Coronary artery (tissue), 2 donors: Measurements from ENCODE around the gene SUPT20H.

Source experiments
- DNase-seq: peaks from one replicate; pipeline ENCODE4 v3.0.0-alpha.2; 2017; ENCODE audit warnings: low spot score
- H3K27ac ChIP-seq, 2 donors: fragments of 200-600 bp; sonication (generic); one replicate each; pipeline ENCODE4 v1.5.1; 2016 to 2019
- H3K4me3 ChIP-seq: fragments of 200-600 bp; sonication (generic); 2 replicates; pipeline ENCODE4 v1.5.1; 2016; ENCODE audit warnings: mild to moderate bottlenecking, moderate library complexity
- TF ChIP-seq, protein P1 (sequence below): fragments of 200-600 bp; sonication (generic); IDR thresholded peaks from one replicate; pipeline ENCODE4 v1.5.1; 2019; ENCODE audit warnings: antibody characterized with exemption

Gene SUPT20H

DNA sequence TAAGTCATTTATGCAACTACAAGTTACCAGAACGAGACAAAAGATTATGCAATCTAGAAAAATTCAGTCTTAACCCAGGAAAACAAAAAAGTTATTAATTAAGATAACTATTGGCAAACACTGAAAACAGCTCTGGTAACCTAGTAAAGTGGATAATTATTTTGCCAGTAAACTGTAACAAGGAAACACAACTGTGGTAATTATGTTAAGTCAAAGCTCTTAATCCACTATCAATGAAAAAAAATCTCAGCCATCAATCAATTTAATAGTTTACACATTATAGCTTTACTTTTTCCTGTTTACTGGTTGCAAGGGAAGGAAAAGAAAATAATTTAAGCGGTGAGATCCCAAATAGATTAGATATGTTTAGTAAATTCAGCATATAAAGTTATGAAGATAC, 47.7 kb downstream of the SUPT20H start:
- Histone ChIP-seq H3K4me3 (no peak overlapping the region), H3K27ac (no peak overlapping the region)
- TF ChIP-seq, protein P1, sequence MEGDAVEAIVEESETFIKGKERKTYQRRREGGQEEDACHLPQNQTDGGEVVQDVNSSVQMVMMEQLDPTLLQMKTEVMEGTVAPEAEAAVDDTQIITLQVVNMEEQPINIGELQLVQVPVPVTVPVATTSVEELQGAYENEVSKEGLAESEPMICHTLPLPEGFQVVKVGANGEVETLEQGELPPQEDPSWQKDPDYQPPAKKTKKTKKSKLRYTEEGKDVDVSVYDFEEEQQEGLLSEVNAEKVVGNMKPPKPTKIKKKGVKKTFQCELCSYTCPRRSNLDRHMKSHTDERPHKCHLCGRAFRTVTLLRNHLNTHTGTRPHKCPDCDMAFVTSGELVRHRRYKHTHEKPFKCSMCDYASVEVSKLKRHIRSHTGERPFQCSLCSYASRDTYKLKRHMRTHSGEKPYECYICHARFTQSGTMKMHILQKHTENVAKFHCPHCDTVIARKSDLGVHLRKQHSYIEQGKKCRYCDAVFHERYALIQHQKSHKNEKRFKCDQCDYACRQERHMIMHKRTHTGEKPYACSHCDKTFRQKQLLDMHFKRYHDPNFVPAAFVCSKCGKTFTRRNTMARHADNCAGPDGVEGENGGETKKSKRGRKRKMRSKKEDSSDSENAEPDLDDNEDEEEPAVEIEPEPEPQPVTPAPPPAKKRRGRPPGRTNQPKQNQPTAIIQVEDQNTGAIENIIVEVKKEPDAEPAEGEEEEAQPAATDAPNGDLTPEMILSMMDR = no peak
- DNase-seq = no peak

DNA sequence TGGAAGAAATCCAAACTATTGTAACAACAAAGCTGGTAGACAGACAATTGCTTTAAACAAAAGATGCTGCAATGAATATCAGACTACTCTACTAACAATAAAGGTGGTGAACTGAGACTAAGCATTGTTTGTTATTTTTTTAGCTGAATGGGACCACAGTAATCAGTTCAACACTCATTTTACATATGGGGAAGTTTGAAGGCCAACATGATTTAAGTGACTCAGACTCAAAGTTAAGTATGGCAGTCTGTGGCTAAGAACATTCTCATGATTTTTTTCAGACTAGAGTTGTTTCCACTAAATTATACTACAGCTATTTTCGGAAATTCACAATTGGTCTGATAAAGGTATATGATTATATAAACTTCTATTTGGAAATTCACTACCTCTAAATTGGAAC, 48.5 kb downstream of the SUPT20H start:
- TF ChIP-seq, protein P1 = no peak
- Histone ChIP-seq H3K27ac (no peak overlapping the region), H3K4me3 (no peak overlapping the region)
- no peak for DNase-seq

DNA sequence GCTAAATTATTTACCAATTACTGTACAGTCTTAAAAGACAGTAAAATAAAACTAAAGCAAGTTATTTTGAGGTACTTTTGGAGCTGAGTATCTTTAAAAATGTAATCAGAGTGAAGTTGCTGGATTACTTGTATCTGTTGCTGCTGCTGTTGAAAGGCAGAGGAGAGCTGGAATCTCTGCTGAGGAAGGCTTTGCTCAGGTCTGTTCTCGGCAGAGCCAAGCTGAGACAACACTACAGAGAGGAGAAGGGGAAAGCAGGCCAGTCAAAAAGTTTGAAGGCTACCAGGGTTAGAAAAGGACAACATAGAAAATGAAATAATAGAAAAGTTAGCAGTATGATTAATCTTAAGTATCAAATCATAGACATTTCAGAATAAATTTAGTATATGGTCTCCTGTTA, 49.1 kb downstream of the SUPT20H start:
- TF ChIP-seq, protein P1 = no peak
- Histone ChIP-seq H3K4me3 (no peak overlapping the region), H3K27ac (no peak overlapping the region)
- DNase-seq = no peak

DNA sequence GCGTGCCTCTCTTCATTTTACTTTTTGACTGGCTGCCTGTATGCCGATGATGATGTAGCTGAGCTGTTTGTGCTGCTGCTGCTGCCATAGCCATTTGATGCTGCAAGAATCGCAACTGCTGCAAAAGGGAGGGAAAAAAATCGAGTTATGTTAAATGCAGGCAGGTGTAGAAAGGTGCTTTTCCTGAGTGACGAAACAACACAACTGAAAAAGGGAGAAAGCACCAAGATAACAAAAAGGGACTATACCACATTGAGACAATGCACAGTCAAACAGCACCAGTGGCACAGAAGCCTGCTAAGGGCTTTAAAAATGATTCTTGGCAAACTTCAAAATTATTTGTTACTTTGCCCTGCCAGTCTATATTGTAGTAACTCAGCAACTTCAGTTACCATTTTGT, 49.8 kb downstream of the SUPT20H start:
- TF ChIP-seq, protein P1 = no peak
- DNase-seq = no peak
- H3K27ac ChIP-seq = no peak overlapping the region
- no peak overlapping the region for H3K4me3 ChIP-seq

DNA sequence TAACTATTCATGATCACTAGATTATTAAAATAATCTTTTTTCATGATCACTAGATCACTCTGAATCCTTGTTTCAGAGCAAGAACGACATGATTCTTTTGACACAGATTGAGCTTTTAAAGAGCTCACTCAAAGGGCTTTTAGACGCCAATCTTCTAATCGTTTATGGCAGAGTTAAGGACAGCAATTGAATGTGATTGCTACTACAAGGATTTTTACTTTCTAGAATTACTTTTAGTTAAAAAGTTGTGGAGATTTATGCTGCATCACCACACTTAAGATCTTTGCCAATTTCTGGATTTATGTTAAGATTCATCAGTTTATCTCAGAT, 57.6 kb downstream of the SUPT20H start:
- TF ChIP-seq, protein P1 = no peak
- DNase-seq = no peak
- H3K4me3 ChIP-seq = no peak overlapping the region

DNA sequence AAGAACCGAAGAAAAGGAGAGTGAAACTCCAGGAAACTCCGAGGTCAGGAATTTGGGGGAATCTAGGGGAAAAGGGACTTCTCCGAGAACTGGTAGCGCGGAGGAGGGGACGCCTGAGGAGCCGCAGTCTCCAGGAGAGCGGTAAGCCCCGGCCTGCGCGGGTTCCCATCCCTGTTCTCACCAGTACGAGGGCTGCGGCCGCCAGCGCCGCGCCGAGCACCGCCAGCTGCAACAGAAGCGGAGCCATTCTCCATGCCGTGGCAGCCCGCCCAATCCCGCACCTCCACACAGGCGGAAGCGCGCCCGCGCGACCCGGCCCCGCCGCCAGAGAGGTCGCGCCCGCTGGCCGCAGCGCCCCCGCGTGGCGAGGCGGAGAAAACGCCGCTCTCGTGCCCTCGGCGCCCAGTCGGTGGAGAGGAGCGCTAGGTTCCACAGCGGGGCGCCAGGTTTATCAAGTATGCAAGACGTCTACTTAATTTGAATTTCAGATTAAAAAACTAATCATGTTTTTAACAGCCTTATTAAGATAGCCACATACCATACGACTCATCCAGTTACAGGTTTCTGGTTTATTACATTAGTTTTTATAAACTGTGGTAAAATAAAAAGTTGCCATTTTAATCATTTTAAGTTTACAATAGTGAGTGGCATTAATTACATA, 60.3 kb downstream of the SUPT20H start, which contains the start of gene ALG5:
Gene ALG5, minus strand, starts transcription at position 287 of the 661 bp plus-strand sequence. Its CDS starts 40 bp downstream, at position 247.
- Histone ChIP-seq H3K4me3 (peak within 1 kb of the TSS; percentile 75), H3K27ac (peak within 1 kb of the TSS; percentile 97 to 99)
- peak; percentile 91 for DNase-seq
- TF ChIP-seq, protein P1 = peak; percentile 87

More for the DNA sequence above, 57.6 kb downstream of the SUPT20H start:
- no peak overlapping the region for H3K27ac ChIP-seq

DNA sequence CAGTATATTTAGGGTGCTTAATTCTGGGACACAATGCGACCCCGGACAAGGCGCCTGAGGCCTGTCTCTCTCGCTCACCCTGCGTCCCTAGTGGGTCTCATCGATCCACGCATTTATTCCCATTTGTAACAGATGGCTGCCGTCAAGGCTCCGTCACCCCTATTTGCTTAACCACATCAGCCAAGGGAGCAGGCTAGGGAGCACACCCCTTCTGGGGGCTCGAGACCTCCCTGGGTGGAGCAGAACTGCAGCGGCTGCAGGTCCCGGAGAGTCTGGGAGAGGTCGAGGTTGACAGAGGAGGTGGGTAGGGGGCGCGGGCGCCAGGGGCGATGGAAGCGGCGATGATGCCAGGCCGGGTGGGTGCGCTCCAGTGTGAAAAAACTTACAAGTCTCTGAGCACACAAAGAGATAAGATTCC, 60.9 kb downstream of the SUPT20H start:
- peak overlapping the region; percentile 75 for H3K4me3 ChIP-seq
- H3K27ac ChIP-seq = peak overlapping the region; percentile 97 to 99
- DNase-seq = peak; percentile 77
- TF ChIP-seq, protein P1 = no peak
